Mesenchymal stem cell (in vitro differentiated cells and primary cell): ENCODE results near the gene STAG3.

Experiments
- DNase-seq: peaks from one replicate; pipeline ENCODE4 v3.0.0-alpha.2; 2013
- H2AFZ ChIP-seq: one replicate; pipeline ENCODE4 v1.6.1; 2013; ENCODE audit warnings: low read depth, mild to moderate bottlenecking, control low read depth, inconsistent platforms, low read length, moderate library complexity
- H2AK5ac ChIP-seq: 2 replicates; pipeline ENCODE4 v1.6.1; 2013; ENCODE audit warnings: low read length, moderate library complexity, mild to moderate bottlenecking, inconsistent platforms; ENCODE audit not compliant: severe bottlenecking
- H2BK120ac ChIP-seq: one replicate; pipeline ENCODE4 v1.6.1; 2013; ENCODE audit warnings: low read depth, mild to moderate bottlenecking, inconsistent platforms, low read length, moderate library complexity
- H2BK12ac ChIP-seq, 2 experiments: one replicate each; pipeline ENCODE4 v1.6.1; 2013; ENCODE audit warnings: inconsistent platforms in 2 of 2, low read length in 2 of 2, mild to moderate bottlenecking in 2 of 2, moderate library complexity in 2 of 2, control low read depth in 1 of 2
- H2BK15ac ChIP-seq: one replicate; pipeline ENCODE4 v1.6.1; 2013; ENCODE audit warnings: mild to moderate bottlenecking, low read depth, inconsistent platforms; ENCODE audit not compliant: poor library complexity, severe bottlenecking
- H2BK5ac ChIP-seq: 2 replicates; pipeline ENCODE4 v1.6.1; 2013; ENCODE audit warnings: low read depth, mild to moderate bottlenecking, low read length, control low read depth, inconsistent platforms; ENCODE audit not compliant: poor library complexity, severe bottlenecking
- H3K14ac ChIP-seq, 2 experiments: one replicate each; pipeline ENCODE4 v1.6.1; 2013; ENCODE audit warnings: inconsistent platforms in 2 of 2, low read length in 2 of 2, control low read depth in 1 of 2, mild to moderate bottlenecking in 1 of 2, moderate library complexity in 1 of 2
- H3K18ac ChIP-seq, 2 experiments: one replicate each; pipeline ENCODE4 v1.6.1; 2013; ENCODE audit warnings: inconsistent platforms in 2 of 2, low read length in 2 of 2, control low read depth in 1 of 2, low read depth in 1 of 2, mild to moderate bottlenecking in 1 of 2
- H3K23ac ChIP-seq, 2 experiments: one replicate each; pipeline ENCODE4 v1.6.1; 2013; ENCODE audit warnings: inconsistent platforms in 2 of 2, low read length in 2 of 2, mild to moderate bottlenecking in 2 of 2, moderate library complexity in 2 of 2, control low read depth in 1 of 2
- H3K27ac ChIP-seq: 2 replicates; pipeline ENCODE4 v1.5.1; 2013; ENCODE audit warnings: mild to moderate bottlenecking, moderate library complexity, low read length, control low read depth, inconsistent platforms; ENCODE audit not compliant: poor library complexity, severe bottlenecking
- H3K27me3 ChIP-seq, 2 experiments: 2 replicates each; pipeline versions ENCODE4 v1.6.1 to v1.7.0; 2013; ENCODE audit warnings: low read length in 2 of 2, mild to moderate bottlenecking in 2 of 2, moderate library complexity in 2 of 2, control low read depth in 1 of 2, inconsistent platforms in 1 of 2; ENCODE audit not compliant: control insufficient read depth in 1 of 2, insufficient read depth in 1 of 2
- H3K36me3 ChIP-seq, 2 experiments: 2 replicates each; pipeline versions ENCODE4 v1.6.1 to v1.7.0; 2013; ENCODE audit warnings: low read length in 2 of 2, control low read depth in 1 of 2, inconsistent platforms in 1 of 2, low read depth in 1 of 2, mild to moderate bottlenecking in 1 of 2; ENCODE audit not compliant: insufficient read depth in 2 of 2, control insufficient read depth in 1 of 2
- H3K4ac ChIP-seq, 2 experiments: one replicate each; pipeline ENCODE4 v1.6.1; 2013; ENCODE audit warnings: inconsistent platforms in 2 of 2, low read length in 2 of 2, mild to moderate bottlenecking in 2 of 2, moderate library complexity in 2 of 2, control low read depth in 1 of 2, low read depth in 1 of 2
- H3K4me1 ChIP-seq: 2 replicates; pipeline ENCODE4 v1.6.1; 2013; ENCODE audit warnings: low read depth, low read length, control low read depth; ENCODE audit not compliant: control insufficient read depth, insufficient read depth
- H3K4me2 ChIP-seq: 2 replicates; pipeline ENCODE4 v1.6.1; 2013; ENCODE audit warnings: low read length, mild to moderate bottlenecking, inconsistent platforms; ENCODE audit not compliant: poor library complexity, severe bottlenecking
- H3K4me3 ChIP-seq, 2 experiments: 2 replicates each; pipeline versions ENCODE4 v1.5.1 to v1.7.0; 2013; ENCODE audit warnings: low read length in 2 of 2, mild to moderate bottlenecking in 2 of 2, control low read depth in 1 of 2, low read depth in 1 of 2; ENCODE audit not compliant: insufficient read depth in 1 of 2
- H3K79me1 ChIP-seq: replicated peaks from 2 replicates; pipeline ENCODE4 v1.6.1; 2013; ENCODE audit warnings: mild to moderate bottlenecking, control low read depth, low read length, inconsistent platforms; ENCODE audit not compliant: poor library complexity, severe bottlenecking
- H3K9ac ChIP-seq: 2 replicates; pipeline ENCODE4 v1.7.0; 2013; ENCODE audit warnings: mild to moderate bottlenecking, low read length, moderate library complexity
- H3K9me3 ChIP-seq: 2 replicates; pipeline ENCODE4 v1.7.0; 2013; ENCODE audit warnings: mild to moderate bottlenecking, low read length; ENCODE audit not compliant: control insufficient read depth
- H4K8ac ChIP-seq: one replicate; pipeline ENCODE4 v1.6.1; 2013; ENCODE audit warnings: inconsistent platforms, mild to moderate bottlenecking, low read length, moderate library complexity
- H4K91ac ChIP-seq: one replicate; pipeline ENCODE4 v1.6.1; 2013; ENCODE audit warnings: mild to moderate bottlenecking, low read length, inconsistent platforms
- WGBS: methylation state at CpG from one replicate; pipeline ENCODE4 v1.1.7; 2013; ENCODE audit warnings: mixed read lengths; 5-methylcytosine and 5-hydroxymethylcytosine counted together

STAG3 gene

GRCh38 chr7:100153708-100154535, 23.8 kb upstream of the STAG3 start:
- WGBS = 92% methylated on average over 11 of the region's 16 CpGs
- Histone ChIP-seq H3K4me1 (peaks cover 32% of the 10 kb centered on the region), H3K4me3 (no peak overlapping the region)

GRCh38 chr7:100154651-100155491, 22.8 kb upstream of the STAG3 start:
- H2BK120ac ChIP-seq = no peak overlapping the region
- peak overlapping the region; percentile 7 for H4K8ac ChIP-seq
- no peak overlapping the region for H3K14ac ChIP-seq
- H3K23ac ChIP-seq = peak overlapping the region in 1 of 2 experiments; percentile 14
- peak overlapping the region in 1 of 2 experiments; percentile 29 for H2BK12ac ChIP-seq
- no peak overlapping the region for H2BK15ac ChIP-seq
- H3K18ac ChIP-seq = no peak overlapping the region
- H3K4ac ChIP-seq = no peak overlapping the region
- H2AK5ac ChIP-seq = no peak overlapping the region
- no peak overlapping the region for H2AFZ ChIP-seq
- WGBS = 80% methylated on average over 27 of the region's 30 CpGs
- no peak overlapping the region for H2BK5ac ChIP-seq
- H3K4me1 ChIP-seq = peaks cover 28% of the 10 kb centered on the region
- H3K27ac ChIP-seq = no peak overlapping the region
- H4K91ac ChIP-seq = no peak overlapping the region
- H3K4me2 ChIP-seq = no peak overlapping the region
- H3K9me3 ChIP-seq = no peaks in the 10 kb centered on the region
- DNase-seq = no peak
- H3K79me1 ChIP-seq = peaks cover 24% of the 10 kb centered on the region
- H3K36me3 ChIP-seq = peaks cover 43 to 51% of the 10 kb centered on the region in 2 experiments
- no peaks in the 10 kb centered on the region for H3K27me3 ChIP-seq
- no peak overlapping the region for H3K4me3 ChIP-seq
- H3K9ac ChIP-seq = no peak overlapping the region

More at GRCh38 chr7:100153708-100154535, 23.8 kb upstream of the STAG3 start:
- H2AFZ ChIP-seq = no peak overlapping the region
- no peak overlapping the region for H2AK5ac ChIP-seq
- H2BK12ac ChIP-seq = no peak overlapping the region
- H3K36me3 ChIP-seq = peaks cover 43 to 51% of the 10 kb centered on the region in 2 experiments
- H3K27ac ChIP-seq = no peak overlapping the region
- no peak for DNase-seq
- no peak overlapping the region for H2BK120ac ChIP-seq
- no peak overlapping the region for H2BK5ac ChIP-seq
- H3K27me3 ChIP-seq = no peaks in the 10 kb centered on the region
- no peak overlapping the region for H3K9ac ChIP-seq
- no peak overlapping the region for H4K91ac ChIP-seq
- H3K23ac ChIP-seq = no peak overlapping the region
- no peak overlapping the region for H3K18ac ChIP-seq
- H3K4ac ChIP-seq = no peak overlapping the region
- no peaks in the 10 kb centered on the region for H3K9me3 ChIP-seq
- no peak overlapping the region for H3K14ac ChIP-seq
- H3K79me1 ChIP-seq = peaks cover 30% of the 10 kb centered on the region
- H2BK15ac ChIP-seq = no peak overlapping the region
- H3K4me2 ChIP-seq = no peak overlapping the region
- H4K8ac ChIP-seq = no peak overlapping the region

DNA sequence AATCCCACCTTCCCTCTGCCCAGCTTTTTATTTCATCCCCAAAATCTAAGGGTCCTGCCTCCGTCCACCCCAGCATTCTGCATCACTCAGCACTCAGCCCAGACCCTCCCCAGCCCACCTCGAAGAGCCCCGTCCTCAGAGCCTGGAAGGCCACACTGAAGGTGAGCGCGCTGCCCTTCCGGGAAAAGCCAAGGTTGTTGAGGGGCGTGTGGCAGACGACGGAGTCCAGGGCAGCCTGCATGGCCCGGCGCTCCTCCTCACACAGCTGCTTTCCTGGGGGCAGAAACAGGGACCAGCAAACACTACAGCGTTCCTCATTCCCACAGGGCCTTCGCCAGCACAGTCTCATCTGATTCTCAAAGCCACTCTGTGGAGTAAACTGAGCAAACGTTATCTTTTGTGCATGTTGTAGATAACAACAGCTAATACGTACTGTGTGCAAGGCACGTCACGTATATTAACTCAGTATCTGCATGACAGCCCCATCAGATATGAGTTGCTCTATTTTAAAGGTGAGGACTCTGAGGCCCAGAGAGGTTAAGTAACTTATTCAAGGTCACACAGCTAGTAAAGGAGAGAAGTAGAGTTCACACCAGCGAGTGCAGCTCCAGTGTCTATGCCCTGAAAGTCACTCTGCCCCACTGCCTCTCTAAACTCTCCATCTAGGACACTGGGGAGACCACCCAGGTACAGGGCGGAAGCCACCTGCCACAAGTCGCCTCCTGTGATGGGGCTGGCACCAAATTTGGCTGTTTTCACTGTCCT, 22.0 kb upstream of the STAG3 start:
- H3K4ac ChIP-seq = no peak overlapping the region
- WGBS = 94% methylated on average over 20 of the region's 20 CpGs
- H3K18ac ChIP-seq = no peak overlapping the region
- no peak overlapping the region for H3K27ac ChIP-seq
- H2BK120ac ChIP-seq = no peak overlapping the region
- peaks cover 24% of the 10 kb centered on the region for H3K79me1 ChIP-seq
- H3K23ac ChIP-seq = no peak overlapping the region
- H4K91ac ChIP-seq = no peak overlapping the region
- H3K27me3 ChIP-seq = no peaks in the 10 kb centered on the region
- H3K14ac ChIP-seq = no peak overlapping the region
- no peak overlapping the region for H2BK15ac ChIP-seq
- no peak overlapping the region for H2AFZ ChIP-seq
- DNase-seq = no peak
- H2BK5ac ChIP-seq = no peak overlapping the region
- no peaks in the 10 kb centered on the region for H3K9me3 ChIP-seq
- no peak overlapping the region for H4K8ac ChIP-seq
- H2AK5ac ChIP-seq = no peak overlapping the region
- no peak overlapping the region for H2BK12ac ChIP-seq
- peaks cover 43 to 46% of the 10 kb centered on the region in 2 experiments for H3K36me3 ChIP-seq
- no peak overlapping the region for H3K9ac ChIP-seq
- peaks cover 31% of the 10 kb centered on the region for H3K4me1 ChIP-seq
- no peak overlapping the region for H3K4me3 ChIP-seq
- no peak overlapping the region for H3K4me2 ChIP-seq
